22Rv1 (cell line): ENCODE measurements around the gene PARN.

ENCODE experiments used
- ZFX ChIP-seq: fragments of 450-650 bp; IDR thresholded peaks from 2 replicates; pipeline ENCODE4 v1.6.1; 2017; ENCODE audit warnings: antibody characterized with exemption, borderline replicate concordance
- TF ChIP-seq, protein P1 (sequence below): fragments of 450-650 bp; IDR thresholded peaks from 2 replicates; pipeline ENCODE4 v1.5.1; 2017; ENCODE audit warnings: mild to moderate bottlenecking

GRCh38 chr16:14447783-14448182 is 182.3 kb downstream of the PARN start:
- TF ChIP-seq, protein P1, sequence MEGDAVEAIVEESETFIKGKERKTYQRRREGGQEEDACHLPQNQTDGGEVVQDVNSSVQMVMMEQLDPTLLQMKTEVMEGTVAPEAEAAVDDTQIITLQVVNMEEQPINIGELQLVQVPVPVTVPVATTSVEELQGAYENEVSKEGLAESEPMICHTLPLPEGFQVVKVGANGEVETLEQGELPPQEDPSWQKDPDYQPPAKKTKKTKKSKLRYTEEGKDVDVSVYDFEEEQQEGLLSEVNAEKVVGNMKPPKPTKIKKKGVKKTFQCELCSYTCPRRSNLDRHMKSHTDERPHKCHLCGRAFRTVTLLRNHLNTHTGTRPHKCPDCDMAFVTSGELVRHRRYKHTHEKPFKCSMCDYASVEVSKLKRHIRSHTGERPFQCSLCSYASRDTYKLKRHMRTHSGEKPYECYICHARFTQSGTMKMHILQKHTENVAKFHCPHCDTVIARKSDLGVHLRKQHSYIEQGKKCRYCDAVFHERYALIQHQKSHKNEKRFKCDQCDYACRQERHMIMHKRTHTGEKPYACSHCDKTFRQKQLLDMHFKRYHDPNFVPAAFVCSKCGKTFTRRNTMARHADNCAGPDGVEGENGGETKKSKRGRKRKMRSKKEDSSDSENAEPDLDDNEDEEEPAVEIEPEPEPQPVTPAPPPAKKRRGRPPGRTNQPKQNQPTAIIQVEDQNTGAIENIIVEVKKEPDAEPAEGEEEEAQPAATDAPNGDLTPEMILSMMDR, result no peak
- no peak for TF ChIP-seq ZFX
